Activated CD4-positive, alpha-beta T cell treated with anti-CD3 and anti-CD28 coated beads for 48 hours (primary cell): ENCODE data around the gene KIAA1549.

ENCODE experiments used
- DNase-seq: peaks from one replicate; pipeline ENCODE4 v3.0.0-alpha.2; 2020

KIAA1549 gene

DNA sequence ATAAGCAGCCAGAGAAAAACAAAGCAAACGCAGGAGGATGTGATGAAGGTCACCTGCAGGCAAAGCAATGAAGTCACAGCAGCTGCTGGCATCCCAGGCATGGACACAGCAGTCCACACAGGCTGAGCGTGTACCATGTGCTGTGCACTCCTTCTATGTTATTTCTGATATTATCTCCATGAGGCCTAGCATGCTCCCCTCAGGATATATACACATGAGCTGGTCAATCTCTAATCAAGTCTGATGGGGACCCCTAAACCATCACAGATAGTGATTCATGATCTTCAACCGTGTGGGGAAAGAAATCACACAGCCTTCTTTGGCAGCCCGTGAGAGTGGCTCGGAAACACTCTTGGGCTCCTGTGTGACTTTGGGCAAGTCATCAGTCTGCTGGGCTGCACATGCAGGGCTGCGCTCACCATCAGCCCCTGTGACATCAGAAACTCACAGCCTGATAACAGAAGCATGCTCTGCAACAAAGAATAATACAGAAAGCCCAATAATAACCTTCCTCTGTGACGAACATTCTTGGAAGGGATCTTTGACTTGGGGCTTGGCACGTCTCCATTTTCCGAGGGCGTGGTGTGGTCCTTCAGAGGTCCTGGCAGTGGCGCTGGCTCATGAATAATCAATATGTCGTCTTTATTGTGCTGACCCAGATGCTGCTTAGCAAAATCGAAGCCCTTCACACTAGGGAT, 100.2 kb downstream of the KIAA1549 start:
- no peak for DNase-seq

DNA sequence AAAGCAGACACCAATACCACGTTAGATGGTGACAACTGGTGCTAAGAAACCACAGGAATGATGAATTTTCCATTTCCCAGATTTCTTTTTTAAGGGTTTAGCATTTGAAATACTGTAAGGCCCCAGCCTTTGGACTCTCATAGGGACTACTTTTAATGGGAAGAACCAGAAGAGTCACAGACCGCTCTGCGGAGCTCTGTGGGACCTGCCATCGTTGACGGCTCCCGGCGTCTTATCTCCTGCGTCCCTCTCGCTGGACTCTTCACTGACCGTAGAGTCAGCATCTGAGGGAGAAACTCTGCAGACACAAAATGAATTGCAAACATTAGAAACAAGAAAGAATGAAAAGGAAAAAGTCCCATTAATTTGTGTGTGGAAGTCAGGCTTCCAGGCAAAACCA, 101.8 kb downstream of the KIAA1549 start:
- DNase-seq, result no peak

DNA sequence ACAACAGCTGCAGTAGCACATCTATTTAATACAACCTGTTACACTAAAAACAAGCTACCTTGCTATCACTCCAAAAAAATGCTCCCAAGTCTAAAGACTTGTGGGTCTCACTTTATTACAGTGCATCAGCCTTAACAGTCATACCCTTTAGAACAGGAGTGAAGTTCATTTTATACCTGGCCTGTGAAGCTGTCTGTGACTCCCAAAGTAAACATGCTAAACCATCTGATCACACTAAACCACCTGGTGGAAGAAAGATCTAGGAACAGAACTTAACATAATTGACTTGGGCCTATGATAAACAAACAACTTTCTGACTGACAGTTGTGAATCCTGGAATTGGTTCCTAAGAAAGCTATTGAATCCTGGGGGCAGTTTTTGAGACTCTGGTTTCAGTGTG, 102.3 kb downstream of the KIAA1549 start:
- DNase-seq, result no peak

DNA sequence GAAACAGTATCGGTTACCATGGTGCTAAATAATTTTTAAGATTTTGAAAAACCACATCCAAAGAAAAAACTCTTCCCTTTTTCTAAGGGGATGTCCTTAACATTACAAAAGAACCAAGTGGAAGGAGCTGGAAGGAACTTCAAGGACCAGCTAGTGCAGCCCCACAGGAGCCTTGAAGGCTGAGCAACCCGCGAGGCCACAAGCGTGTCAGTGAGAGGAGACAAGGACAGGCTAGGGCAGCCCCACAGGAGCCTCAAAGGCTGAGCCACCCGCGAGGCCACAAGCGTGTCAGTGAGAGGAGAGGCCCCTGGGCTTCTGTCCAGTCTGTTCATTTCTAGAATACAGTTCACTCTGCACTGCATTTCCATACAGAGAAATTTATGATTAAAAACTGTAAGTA, 103.1 kb downstream of the KIAA1549 start:
- DNase-seq, result no peak

DNA sequence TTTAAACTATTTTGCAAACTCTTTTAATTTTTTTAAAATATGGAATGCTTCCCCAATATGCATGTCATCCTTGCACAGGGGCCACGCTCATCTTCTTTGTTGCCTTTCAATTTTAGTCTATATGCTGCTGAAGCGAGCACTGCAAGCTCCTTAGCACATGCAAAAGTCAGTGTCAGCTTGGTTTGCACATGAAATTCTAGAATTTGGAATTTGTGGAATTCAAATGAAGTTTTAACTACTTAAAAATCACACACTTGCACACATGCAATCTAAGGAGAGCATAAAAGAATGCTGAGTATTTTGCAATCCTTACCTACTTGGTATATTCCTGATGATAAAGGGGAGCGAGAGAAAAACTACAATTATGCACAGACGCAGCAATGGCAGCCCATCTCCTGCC, 104.9 kb downstream of the KIAA1549 start:
- no peak for DNase-seq

DNA sequence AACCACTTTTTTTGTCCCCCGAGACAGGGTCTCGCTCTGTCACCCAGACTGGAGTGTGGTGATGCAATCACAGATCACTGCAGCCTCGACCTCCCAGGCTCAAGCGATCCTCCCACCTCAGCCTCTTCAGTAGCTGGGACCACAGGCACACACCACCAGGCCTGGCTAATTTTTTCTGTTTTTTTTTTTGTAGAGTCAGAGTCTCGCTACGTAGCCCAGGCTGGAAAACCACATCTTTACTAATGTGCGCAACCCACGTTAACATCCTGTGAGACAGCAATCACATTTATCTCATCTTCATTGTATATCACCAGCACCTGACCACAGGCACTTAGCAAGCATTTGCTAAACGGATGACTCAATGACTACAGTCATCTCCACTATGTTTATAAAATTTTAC, 105.4 kb downstream of the KIAA1549 start:
- DNase-seq, result peak; percentile 73

DNA sequence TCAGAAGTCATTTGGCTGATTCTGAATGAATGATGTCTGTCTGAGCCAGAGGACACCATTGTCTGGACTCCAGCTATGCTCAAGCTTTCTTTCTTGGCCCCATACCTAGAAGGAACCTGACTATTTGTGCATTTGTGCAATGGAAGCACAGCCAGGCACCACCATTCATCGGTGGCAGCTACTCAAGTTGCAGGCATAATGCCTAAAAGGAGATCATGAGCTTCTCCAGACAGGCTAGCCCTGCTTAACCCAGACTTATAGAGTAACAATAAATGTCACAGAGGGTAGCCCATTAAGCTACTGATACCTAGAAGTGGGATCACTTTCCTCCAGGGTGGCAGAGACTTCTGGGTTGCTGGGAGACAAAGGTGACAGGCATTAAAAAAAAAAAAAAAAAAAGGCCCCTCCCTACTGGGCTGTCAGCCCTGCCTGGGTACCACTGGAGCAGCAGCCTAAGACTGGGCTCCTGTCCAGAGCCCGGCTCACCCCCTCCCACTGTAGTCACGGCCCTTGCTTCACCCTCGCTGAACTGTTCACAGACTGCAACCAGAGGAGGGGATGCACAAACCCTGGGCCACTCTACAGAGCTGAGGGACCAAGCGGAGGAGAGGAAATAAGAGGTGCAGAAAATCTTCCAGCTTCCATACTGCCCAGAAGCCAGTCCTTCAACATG, 107.8 kb downstream of the KIAA1549 start:
- DNase-seq, result no peak

DNA sequence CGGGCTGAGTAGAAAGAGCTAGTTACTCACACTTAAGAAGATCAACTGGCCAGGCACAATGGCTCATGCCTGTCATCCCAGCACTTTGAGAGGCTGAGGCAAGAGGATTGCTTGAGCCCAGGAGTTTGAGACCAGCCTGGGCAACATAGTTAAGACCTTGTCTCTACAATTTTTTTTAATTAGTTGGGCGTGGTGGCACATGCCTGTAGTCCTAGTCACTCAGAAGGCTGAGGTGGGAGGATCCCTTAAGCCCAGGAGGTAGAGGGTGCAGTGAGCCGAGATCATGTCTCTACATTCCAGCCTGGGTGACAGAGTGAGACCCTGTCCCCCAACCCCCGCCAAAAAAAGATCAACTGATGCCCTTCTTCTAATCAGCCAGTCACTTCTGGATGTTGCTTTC, 108.6 kb downstream of the KIAA1549 start:
- DNase-seq, result no peak

DNA sequence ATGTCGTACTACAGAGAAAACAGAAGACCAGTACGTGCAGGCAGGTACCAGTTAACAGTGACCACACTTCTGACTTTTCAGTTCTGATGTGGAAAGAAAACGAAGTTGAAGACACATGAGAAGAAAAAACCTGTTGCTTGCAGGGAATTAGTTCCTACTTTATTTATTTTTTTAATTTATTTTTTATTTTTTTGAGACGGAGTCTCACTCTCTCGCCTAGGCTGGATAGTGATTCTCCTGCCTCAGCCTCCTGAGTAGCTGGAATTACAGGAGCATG, 109.4 kb downstream of the KIAA1549 start:
- no peak for DNase-seq

DNA sequence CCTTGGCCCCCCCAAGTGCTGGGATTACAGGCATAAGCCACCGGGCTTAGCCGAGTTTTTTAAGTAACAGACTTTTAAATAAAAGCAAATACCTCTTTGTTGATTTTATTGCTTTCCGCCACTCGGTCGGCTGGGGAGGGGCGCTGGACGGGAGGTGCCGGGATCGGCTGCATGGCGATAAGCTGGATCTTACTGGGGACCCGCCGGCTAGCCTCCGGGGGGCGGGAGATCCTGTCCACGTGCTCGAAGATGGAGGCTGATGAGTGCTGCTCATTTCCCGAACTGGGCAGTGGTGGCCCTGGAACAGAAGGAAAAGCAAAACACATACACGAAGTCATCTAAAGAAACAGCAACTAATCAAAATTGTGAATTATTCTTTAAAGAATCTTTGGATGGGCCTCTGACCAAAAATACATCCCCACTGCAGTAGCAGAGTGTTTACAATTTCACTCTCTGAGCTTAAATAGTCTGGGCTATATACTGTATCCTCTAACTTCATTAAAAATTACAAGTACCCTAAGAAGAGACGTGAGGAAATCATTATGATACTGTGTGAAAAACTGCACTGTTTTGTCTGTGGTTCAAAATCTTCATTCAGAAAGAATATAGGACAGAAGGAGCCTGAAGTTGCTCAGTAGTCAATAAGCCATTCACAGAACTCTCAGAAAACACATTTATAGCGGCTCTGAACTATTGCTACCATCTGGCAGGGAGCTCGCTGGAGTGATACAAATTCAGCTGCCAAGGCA, 110.0 kb downstream of the KIAA1549 start:
- DNase-seq, result no peak

DNA sequence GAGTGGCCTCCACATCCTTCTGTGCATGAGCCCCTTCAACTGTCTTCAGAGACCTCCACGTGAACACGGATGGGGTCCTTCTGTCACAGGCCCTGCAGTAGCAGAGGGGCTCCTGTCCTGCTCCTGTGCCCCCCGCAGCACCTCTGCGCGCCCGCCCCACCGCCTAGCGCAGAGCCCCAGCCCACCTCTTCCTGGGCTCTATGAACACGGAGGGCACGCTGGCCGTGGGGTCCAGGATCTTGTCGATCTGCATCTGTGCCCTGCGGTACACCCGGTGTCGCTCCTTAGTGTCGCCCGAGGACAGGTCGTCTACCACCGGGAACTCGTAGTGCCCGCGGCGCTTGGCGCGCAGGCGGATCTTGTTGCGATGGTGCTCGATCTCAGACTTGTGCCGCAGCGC, 111.8 kb downstream of the KIAA1549 start:
- DNase-seq, result no peak

DNA sequence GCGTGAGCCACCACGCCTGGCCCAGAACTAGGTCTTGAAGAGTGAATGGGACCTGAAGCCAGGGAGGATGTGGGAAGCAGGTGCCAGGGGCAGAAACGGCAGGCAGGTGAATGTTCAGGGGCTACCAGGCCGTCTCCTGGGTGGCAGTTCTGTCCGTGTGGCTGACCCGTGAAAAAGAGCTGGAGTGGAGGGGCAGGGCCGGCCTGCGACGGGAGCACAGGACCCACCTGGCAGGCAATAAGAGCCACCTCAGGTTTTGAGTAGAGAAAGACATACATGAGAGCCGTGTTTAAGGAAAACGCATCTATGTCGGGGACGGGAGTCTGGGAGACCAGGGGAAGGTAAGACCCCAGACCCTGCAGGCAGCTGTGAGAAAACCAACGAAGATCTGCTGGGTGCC, 112.5 kb downstream of the KIAA1549 start:
- DNase-seq, result no peak

DNA sequence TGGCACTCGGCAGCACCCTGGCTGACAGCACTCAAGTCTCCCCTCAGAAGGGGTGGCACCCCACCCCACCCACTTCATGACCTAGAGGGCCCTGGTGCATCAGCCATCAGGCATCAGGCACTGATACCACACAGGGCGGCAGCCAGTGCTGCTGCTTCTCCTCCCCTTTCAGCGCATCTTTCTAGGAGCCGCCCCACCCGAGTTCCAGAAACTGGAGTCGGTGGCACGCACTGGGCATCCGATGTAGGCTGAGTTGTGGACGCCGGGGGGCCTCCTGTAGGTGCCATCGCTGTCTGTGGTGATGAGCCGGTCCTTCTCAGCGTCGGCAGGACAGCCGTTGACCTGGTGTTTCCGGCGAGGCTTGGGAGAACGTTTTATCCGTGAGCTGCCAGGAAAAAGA, 113.4 kb downstream of the KIAA1549 start:
- DNase-seq, result no peak

DNA sequence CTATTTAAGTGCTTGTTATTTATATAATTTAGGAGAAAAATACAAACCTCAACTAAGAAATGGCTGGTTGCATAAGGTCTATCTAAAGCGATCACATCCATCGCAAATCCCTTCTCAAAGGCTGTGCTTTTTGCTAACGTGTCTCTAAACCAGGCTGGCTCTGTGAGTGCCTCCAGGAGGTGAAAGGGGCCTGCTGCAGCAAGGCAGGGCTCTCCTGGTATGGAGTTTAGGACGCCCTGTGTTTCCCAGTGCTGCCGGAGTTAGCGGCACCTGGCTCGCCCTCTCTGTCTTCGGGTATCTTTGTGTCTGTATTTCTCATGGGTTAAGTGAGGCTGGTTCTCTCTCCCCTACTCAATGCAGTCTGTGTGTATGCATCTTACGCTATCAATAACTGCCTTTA, 114.8 kb downstream of the KIAA1549 start:
- DNase-seq, result no peak

DNA sequence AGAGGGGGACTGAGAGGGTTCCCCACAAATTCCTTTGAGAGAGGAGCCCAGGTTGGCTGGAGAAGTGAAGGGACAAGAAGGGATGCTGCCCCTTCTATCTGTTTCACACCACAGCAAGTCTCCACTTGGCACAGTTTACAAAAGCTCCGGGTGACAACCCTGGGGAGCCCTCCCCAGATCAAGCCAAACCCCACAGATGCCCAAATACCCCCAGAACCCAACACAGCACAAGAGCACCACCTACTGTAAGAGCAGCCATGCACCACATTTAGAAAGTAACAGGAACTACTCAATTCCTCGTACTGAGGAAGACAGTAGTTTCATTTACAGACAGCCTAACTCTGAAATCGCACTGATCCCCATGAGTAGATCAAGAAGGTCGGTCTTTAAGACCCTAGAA, 115.3 kb downstream of the KIAA1549 start:
- DNase-seq, result peak; percentile 43

DNA sequence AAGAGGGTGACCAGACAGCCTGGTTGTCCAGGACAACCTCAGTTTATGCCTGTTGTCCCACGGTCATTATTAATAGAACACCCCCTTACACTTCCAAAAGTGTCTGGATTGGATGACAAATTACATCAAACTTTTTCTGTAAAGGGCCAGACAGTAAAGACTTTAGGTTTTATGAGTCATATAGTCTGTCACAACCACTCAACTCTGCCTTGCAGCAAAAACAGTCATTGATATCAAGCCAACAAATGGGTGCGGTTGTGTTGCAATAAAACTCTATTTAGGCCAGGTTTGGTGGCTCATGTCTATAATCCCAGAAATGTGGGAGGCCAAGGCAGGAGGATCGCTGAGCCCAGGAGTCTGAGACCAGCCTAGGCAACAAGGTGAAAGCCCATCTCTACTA, 116.5 kb downstream of the KIAA1549 start:
- no peak for DNase-seq

DNA sequence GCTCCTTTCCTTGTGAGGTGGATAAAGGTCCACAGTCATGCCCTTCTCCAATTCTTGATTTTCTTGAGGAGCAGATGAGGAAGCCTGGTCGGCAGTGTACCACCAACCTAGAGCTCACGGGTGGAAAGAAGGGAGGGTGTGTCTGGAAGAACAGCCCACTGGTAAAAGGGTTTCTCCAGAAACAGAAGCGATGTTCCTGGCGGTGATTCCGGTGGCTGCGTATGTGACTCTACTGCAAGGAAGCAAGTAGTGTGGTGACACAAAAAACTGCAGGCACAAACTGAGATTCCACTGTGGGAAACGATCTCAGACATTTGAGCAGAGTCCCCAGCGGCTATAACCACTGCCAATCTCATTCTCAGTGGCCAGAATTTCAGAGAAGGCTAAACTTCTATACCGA, 117.3 kb downstream of the KIAA1549 start:
- no peak for DNase-seq

DNA sequence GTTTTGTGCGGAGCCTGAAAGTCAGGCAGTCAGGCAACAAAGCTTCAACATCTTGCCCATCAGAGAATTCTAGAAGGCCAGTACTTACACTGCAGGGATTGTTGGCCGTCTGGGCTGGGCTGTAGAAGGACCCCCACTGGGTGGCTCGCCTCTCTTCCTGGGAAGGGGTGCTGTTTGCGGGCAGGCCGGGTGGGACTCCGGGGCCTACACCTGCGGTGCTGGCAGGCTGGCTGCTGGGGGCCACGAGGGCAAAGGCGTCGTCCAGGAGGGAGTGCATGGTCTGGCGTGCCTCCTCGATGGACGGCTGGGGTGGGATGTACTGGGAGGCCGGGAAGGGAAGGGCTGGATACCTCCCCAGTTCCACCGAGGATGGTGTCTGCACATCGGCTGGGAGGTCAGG, 120.1 kb downstream of the KIAA1549 start:
- no peak for DNase-seq

DNA sequence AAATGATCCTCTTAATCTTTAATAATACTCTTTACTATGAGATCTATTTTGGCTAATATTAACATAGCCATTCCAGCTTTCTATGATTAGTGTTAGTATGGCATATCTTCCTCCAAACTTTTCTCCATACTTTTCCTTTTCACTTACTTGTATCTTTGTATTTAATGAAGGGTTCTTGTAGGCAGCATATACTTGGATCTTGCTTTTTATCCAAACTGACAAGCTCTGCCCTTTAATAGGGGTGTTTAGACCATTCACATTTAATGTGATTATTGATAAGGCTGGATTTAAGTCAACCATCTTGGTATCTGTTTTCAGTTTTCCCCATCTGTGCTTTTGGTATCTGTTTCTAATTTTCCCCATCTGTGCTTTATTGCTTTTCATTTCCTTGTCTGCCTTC, 123.5 kb downstream of the KIAA1549 start:
- no peak for DNase-seq

DNA sequence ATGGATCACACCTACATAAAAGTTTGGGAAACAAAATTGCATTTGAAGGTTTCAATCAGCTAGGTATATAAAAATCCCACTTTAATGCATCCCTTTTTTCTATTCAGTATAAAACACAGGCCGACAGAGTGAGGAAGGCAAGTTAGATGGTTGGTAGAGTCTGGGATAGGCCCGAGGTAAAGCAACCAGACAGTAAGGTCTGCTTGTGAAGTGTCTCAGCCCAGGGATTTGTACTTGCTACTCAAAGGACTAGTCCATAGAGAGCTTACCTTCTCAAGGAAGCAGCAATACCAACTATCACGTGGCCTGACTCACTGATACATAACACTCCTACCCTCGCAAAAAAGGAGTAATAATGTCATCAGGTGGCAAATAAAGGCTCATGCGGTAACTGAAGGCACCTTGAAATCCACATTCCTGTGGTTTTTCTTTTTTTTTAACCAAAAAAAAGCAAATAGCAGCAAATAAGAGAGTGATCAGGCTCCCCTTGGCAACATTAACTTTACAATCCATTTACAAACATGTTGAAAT, 127.0 kb downstream of the KIAA1549 start:
- DNase-seq, result no peak

DNA sequence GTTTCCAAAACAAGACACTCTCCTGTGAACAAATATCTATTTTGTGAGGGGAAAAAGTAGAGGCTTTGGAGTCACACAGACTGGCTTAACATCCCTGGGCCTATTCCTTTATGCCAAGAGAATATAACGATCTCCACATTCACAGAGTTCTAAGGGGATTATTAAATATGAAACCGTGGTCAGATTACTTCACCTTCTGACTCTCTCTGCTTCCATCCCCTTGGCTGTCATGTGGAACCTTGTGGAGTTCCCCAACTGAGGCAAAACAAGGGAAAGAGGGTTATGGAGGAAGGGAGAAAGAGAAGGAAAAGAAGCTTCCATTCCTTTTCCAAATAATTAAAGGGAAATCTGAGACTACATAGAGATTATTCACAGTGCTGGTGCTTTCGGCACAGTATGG, 127.7 kb downstream of the KIAA1549 start:
- DNase-seq, result no peak

DNA sequence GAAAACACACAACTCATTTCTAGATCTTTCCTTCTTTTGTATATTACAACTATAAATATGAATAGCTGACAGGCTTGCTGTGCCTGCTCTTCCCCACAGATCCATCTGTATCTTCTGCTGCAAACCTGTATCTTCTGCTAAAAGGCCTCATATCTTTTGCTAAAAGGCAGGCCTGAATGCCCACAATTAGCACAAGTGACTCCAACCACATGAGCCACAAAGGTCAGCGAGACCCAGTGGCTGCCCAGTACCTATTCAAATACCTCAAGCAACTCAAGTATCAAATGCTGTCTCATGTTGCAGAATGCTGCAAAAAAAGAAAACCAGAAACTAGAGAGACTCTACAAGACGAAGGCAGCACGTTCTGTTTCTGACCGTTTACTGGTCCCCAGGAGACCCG, 128.7 kb downstream of the KIAA1549 start:
- no peak for DNase-seq

DNA sequence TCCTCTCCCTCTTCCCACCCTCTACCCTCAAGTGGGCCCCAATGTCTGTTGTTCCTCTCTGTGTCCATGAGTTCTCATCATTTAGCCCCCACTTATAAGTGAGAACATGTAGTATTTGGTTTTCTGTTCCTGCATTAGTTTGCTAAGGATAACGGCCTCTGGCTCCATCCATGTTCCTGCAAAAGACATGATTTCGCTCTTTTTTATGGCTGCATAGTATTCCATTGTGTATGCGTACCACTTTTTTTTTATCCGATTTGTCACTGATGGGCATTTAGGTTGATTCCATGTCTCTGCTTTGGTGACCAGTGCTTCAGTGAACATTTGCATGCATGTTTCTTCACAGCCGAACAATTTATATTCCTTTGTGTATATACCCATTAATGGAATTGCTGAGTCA, 131.5 kb downstream of the KIAA1549 start:
- DNase-seq, result no peak
